GM18868 (cell line): Measurements from ENCODE around the gene DHX34.
"Not testable (repeated sequence)": the region's sequence is repeated elsewhere in the genome, so short reads cannot be mapped to it uniquely, and the experiment has no call there.

Source experiments
- ATAC-seq: cut with Tn5 transposase; IDR thresholded peaks from one replicate; pipeline ENCODE4 v1.9.1; 2021; ENCODE audit warnings: mild to moderate bottlenecking, moderate library complexity; ENCODE audit not compliant: unreplicated experiment

Gene DHX34, protein sequence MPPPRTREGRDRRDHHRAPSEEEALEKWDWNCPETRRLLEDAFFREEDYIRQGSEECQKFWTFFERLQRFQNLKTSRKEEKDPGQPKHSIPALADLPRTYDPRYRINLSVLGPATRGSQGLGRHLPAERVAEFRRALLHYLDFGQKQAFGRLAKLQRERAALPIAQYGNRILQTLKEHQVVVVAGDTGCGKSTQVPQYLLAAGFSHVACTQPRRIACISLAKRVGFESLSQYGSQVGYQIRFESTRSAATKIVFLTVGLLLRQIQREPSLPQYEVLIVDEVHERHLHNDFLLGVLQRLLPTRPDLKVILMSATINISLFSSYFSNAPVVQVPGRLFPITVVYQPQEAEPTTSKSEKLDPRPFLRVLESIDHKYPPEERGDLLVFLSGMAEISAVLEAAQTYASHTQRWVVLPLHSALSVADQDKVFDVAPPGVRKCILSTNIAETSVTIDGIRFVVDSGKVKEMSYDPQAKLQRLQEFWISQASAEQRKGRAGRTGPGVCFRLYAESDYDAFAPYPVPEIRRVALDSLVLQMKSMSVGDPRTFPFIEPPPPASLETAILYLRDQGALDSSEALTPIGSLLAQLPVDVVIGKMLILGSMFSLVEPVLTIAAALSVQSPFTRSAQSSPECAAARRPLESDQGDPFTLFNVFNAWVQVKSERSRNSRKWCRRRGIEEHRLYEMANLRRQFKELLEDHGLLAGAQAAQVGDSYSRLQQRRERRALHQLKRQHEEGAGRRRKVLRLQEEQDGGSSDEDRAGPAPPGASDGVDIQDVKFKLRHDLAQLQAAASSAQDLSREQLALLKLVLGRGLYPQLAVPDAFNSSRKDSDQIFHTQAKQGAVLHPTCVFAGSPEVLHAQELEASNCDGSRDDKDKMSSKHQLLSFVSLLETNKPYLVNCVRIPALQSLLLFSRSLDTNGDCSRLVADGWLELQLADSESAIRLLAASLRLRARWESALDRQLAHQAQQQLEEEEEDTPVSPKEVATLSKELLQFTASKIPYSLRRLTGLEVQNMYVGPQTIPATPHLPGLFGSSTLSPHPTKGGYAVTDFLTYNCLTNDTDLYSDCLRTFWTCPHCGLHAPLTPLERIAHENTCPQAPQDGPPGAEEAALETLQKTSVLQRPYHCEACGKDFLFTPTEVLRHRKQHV

DNA sequence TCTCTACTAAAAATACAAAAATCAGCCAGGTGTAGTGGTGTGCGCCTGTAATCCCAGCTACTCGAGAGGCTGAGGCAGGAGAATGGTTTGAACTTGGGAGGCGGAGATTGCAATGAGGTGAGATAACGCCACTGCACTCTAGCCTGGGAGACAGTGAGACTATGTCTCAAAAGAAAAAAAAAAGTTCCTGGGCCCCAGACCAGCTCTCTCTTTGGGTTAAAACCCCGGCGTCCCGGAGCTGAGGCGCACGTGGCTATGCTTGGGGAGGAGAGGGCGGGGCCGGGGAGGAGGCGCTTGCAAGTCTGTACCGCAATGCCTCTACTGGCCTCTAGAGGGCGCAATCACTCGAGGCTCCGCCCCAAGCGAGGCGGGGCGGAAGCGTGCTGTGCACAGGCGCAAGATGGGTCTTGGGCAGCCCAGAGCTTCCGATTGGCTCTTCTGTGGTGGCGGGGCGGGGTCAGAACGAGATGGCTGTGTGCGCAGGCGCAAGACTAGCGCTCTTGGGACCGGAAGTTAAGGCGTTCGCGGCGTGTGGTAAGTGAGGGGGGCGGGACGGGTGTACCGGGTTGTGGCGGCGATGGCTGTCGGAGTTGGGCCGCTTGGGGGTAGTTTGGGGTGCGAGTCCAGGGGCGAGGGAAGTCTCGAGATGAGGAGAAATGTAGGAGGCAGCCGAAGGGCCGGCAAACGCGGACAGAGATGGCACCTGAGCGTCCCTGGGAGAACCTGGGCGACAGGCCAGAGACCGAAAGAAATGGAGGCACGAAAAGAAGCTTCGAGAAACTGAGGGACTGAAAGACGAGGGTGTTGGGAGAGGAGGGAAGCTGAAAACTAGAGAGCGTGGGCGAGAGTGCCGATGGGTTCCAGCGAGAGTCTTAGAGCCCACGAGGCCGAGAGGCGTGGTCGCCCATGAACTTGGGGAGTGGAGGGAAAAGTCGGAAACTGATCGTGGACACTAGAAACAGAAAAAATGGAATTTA, at the start of gene DHX34:
Gene DHX34, plus strand, starts transcription at position 497 of the 977 bp plus-strand sequence. CDS start 3,716 bp downstream, outside the sequence.
- peak; percentile 94 for ATAC-seq

DNA sequence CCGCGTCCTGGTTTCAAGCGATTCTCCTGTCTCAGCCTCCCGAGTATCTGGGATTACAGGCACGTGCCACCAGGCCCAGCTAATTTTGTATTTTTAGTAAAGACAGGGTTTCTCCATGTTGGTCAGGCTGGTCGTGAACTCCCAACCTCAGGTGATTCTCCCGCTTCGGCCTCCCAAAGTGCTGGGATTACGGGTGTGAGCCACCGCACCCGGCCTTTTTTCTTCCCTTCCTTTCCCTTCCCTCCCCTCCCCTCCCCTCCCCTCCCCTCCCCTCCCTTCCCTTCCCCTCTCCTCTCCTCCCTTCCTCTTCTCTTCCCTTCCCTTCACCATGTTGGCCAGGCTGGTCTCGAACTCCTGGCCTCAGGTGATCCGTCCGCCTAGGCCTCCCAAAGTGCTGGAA, 48.2 kb upstream of the DHX34 start:
- not testable (repeated sequence) for ATAC-seq

DNA sequence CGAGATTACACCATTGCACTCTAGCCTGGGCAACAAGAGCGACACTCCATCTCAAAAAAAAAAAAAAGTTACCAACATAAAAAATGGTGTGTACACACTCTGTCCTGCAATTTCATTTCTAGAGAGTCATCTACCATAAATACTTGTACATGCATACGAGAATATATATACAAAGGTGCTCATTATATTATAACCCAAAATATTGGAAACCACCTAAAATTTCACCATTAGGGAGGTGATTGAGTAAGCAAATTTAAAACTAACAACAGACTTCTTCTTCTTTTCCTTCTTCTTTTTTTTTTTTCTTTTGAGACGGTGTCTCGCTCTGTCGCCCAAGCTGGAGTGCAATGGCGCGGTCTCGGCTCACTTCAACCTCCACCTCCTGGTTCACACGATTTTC, 46.9 kb upstream of the DHX34 start:
- ATAC-seq, result no peak

DNA sequence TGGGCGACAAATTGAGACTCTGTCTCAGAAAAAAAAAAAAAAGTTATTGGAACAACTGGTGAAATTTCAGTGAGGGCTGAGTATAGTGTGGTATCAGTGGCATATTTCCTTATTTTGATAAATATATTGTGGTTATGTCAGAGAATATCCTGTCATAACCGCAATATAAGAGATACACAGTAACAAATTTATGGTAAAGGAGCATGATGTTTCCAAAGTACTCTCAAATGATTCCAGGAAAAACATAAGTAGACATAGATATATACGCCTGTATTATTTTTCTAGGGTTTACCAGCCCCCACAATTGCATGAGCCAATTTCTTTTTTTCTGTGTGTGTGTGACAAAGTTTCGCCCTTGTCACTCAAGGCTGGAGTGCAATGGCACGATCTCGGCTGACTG, 45.1 kb upstream of the DHX34 start:
- no peak for ATAC-seq

DNA sequence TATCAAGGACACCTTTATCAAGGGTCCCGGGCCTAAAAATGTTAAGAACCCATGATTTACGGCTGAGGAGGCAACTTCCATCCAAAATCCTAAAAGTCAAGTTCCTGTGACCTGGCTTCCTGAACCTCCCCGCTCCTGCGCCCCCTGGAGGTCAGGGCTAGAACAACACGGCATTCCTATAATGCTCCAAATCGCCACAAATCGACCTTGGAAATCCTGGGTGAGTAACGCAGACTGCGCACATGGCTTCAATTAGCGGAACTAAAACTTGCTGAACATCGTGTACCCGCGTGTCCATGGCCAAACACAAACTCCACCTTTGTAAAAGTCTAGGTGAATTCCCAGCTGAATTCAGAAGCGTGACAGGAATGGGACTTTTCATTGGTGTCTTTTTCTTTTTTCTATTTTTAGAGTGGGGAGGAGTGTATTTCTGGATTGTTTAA, 43.8 kb upstream of the DHX34 start:
- ATAC-seq, result no peak

DNA sequence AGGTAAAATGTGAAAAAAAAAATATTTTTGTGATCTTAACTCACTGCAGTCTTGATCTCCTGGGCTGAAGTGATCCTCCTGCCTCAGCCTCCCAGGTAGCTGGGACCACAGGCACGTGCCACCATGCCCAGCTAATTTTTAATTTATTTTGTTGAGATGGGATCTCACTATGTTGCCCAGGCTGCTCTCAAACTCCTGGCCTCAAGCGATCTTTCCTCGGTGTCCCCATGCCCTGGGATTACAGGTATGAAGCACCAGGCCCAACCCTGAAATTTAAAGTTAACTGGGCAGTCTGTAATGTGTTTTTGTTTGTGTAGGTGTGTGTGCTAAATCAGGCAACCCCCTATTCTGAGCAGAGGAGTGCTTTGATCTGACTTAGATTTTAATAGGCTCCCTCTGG, 42.8 kb upstream of the DHX34 start:
- ATAC-seq, result no peak

DNA sequence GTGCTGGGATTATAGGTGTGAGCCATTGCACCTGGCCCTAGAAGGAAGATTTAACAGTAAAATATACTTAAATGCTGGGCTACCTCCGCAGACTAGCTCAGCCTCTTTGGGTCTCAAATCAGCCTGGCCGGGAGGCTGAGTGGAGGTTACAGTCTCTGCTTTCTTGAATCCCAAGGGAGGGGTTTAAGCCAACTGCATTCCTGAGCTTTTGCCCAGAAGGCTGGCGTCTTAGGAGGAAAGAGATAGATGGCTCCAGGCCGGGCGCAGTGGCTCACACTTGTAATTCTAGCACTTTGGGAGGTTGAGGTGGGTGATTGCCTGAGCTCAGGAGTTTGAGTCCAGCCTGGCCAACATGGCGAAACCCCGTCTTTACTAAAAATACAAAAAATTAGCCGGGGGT, 40.1 kb upstream of the DHX34 start:
- ATAC-seq, result no peak

DNA sequence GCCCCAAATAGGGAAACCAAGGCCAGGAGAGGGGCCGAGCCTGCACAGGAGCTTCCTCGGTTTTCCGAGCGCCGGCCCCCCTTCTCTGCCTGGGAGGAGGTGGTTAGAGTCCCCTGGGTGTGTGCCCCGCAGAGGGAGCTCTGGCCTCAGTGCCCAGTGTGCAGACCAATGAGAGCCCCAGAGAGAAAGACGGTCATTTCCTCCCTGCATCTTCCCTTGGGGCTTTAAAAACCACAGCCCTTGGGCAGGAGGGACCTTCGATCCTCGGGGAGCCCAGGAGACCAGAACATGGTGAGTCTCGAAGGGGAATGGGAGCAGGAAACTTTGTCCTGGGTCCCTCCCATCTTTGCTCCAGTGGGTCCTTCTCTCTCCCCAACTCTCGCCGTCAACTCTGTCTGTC, 39.5 kb upstream of the DHX34 start, which contains the start of gene C5AR1:
Gene C5AR1, plus strand, starts transcription at position 254 of the 400 bp plus-strand sequence. Its CDS starts 35 bp downstream, at position 289.
- no peak for ATAC-seq

DNA sequence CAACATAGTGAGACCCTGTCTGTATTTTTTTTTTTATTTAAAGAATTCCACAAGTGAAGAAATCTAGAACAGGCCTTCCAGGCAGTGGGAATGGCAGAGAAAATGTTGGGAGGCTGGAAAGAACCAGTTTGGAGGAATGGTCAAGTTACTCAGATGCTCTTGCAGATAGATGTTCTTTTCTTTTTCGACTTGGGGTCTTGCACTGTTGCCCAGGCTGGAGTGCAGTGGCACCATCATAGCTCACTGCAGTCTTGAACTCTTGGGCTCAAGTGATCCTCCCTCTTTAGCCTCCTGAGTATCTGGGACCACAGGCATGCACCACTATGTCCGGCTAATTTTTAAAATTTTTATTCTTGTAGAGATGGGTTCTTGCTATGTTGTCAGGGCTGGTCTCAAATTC, 38.8 kb upstream of the DHX34 start:
- ATAC-seq, result no peak

DNA sequence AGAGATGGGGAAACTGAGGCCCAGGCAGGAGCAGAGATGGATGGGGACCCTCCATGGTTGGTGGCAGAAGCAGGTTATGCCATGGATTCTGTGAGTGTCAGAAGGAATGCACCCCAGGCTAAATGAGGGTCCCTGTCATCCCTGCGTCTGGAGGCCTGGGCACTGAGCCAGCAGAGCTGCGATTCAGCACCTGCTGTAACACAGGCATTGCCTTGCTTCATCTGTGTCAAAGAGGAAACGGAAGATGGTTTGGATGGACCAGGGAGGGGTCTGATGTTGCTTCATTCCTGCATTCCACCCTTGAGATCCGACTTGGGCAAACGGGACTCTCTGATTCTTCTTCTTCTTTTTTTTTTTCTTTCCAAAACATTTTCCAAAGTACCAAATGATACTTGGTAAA, 38.3 kb upstream of the DHX34 start:
- ATAC-seq, result no peak

DNA sequence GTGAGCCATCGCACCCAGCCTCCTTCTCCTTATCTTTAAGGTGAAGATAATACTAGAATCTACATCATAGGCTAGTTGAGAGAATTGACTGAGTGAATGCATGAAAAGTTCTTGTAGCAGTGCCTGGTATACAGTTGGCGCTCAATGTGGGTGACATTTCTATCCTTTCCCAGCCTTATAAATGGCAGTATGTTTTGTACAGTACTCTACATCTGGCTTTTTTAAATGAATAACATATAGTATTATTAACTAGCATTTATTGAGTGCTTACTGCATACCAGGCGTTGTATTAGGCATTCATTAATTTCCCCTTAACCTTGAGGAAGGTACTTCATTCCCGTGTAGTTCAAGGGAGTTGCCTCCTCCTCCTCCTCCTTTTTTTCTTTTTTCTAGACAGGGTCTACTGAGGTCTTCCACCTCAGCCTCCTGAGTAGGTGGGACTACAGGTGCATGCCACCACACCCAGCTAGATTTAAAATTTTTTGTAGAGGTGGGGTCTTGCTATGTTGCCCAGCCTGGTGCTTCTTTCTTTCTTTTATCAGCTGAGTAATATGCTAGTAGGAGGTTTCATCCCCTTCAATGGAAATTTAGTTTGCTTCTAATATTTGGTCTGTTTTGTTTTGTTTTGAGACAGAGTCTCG, 36.6 kb upstream of the DHX34 start:
- ATAC-seq, result no peak

DNA sequence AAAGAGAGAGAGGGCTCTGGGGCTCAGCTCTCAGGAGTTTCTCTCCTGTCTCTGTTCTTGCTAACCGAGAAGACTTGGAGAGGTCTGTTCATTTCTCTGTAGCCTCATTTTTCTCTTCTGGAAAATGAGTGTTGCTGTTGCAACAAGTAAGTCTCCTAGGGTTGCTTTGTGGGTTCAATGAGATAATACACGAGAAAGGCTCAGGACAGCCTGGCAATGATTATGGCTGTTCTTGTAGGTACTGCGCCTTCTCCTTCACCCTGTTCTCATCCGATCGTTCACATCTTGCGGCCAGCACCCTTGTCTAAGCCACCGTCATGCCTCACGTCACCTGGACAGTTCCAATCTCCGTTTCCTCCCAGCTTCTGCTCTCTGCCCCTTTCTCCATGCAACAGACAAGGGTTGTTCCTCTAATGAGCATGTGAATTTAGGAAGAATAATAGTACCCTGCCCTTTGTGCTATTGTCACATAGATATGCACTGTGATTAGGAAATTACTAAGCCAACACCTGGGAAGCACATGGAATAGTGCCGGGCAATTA, 35.3 kb upstream of the DHX34 start:
- ATAC-seq, result no peak

DNA sequence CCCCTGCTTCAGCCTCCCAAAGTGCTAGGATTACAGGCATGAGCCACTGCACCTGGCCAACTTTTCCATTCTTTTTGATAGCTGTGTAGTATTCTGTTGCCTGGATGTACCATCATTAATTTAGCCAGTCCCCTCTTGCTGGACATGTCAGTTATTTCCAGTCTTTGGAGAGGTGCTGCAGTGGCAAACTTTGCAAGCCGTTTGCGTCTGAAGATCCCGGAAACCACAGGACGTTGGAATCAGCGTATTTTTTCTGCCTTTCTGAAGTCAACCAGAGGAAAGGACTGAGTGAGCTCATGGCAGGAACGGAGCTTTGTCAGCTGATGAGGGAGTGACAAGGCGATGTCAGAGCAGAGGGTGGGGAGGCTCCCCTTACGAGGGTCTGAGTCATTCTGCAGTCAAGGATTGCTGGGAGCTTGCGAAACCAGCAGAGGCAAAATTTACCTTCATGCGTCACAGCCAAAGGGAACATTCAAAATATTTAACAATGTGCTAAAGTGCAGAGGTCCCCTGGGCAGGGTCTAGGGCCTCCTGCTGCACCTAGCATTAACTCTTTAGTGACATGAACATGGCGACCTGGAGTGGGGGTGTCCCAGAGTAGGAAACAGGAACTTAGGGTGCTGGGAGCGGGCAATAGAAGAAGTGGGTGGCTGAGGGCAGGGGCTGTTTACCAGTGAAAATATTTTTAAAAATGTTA, 33.8 kb upstream of the DHX34 start:
- peak; percentile 48 for ATAC-seq

DNA sequence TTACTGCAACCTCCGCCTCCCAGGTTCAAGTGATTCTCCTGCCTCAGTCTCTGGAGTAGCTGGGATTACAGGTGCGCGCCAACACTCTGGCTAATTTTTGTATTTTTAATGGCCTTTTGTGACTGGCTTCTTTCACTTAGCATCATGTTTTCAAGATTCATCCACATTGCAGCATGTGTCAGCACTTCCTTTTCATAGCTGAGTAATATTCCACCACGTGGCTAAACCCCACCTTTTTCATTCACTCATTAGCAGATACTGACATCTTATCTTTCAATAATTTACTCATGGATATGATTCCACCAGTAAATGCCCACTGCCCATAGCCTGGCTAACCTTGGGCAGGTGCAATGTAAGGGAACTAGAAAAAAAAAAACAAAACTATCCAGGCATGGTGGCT, 32.6 kb upstream of the DHX34 start:
- no peak for ATAC-seq

DNA sequence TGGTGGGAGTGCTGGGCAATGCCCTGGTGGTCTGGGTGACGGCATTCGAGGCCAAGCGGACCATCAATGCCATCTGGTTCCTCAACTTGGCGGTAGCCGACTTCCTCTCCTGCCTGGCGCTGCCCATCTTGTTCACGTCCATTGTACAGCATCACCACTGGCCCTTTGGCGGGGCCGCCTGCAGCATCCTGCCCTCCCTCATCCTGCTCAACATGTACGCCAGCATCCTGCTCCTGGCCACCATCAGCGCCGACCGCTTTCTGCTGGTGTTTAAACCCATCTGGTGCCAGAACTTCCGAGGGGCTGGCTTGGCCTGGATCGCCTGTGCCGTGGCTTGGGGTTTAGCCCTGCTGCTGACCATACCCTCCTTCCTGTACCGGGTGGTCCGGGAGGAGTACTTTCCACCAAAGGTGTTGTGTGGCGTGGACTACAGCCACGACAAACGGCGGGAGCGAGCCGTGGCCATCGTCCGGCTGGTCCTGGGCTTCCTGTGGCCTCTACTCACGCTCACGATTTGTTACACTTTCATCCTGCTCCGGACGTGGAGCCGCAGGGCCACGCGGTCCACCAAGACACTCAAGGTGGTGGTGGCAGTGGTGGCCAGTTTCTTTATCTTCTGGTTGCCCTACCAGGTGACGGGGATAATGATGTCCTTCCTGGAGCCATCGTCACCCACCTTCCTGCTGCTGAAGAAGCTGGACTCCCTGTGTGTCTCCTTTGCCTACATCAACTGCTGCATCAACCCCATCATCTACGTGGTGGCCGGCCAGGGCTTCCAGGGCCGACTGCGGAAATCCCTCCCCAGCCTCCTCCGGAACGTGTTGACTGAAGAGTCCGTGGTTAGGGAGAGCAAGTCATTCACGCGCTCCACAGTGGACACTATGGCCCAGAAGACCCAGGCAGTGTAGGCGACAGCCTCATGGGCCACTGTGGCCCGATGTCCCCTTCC, 28.9 kb upstream of the DHX34 start:
- ATAC-seq, result no peak

DNA sequence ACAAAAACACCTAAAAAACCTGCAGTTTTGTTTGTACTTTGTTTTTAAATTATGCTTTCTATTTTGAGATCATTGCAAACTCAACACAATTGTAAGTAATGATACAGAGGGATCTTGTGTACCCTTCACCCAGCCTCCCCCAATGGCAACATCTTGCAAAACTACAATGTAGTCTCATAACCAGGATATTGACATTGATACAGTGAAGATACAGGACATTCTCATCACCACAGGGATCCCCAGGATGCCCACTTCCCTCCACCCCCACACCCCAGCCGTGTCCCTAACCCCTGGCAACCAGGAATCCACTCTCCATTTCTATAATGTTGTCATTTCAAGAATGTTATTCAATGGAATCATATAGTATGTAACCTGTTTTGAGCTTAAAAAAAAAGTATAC, 27.5 kb upstream of the DHX34 start:
- ATAC-seq, result no peak

DNA sequence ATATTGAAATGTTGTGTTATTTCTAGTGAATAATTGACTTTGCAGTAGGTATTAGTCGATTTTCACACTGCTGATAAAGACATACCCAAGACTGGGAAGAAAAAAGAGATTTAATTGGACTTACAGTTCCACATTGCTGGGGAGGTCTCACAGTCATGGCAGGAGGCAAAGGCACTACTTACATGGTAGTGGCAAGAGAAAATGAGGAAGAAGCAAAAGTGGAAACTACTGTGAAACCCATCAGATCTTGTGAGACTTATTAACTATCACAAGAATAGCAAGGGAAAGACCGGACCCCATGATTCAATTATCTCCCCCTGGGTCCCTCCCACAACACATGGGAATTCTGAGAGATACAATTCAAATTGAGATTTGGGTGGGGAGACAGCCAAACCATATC, 27.1 kb upstream of the DHX34 start:
- ATAC-seq, result no peak

DNA sequence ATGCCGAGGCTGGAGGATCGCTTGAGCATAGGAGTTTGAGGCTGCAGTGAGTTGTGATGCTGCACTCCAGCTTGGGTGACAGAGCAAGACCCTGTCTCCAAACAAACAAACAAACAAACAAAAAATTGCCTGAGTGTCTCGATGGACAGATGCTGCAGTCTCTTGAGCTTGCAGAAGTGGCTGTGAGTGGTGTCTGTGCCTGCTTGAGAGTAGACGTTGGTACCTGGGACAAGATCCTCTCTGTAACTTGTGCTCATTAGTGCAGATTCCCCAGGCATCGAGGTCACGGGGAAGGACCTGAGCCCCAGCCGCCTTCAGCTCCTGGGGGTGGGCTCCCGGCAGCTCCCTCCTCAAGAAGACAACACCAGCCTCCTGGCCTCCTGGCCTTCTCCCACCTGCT, 25.7 kb upstream of the DHX34 start:
- no peak for ATAC-seq
